Sigmoid colon (tissue), 7 donors: ENCODE measurements around the gene GDF2. TPM values are rescaled to one million over a fixed set of nuclear protein-coding genes. Genes with fewer than 3 reads are reported as not detected.

Experiments used
- DNase-seq: peaks from one replicate; pipeline ENCODE4 v3.0.0-alpha.2; 2019
- H3K27ac ChIP-seq, 4 donors: fragments of 200-600 bp; sonication (generic); one replicate each; pipeline ENCODE4 v1.5.1; 2016 to 2019; ENCODE audit warnings: mild to moderate bottlenecking in 1 of 4
- H3K27me3 ChIP-seq, 3 donors: fragments of 200-600 bp; sonication (generic); one replicate each; pipeline ENCODE4 v1.5.1; 2019; ENCODE audit warnings: mild to moderate bottlenecking in 1 of 3
- H3K36me3 ChIP-seq, 4 donors: fragments of 200-600 bp; sonication (generic); one replicate each; pipeline ENCODE4 v1.5.1; 2016 to 2019
- H3K4me1 ChIP-seq, 4 donors: fragments of 200-600 bp; sonication (generic); one replicate each; pipeline ENCODE4 v1.5.1; 2017 to 2019
- H3K4me3 ChIP-seq, 4 donors: fragments of 200-600 bp; sonication (generic); one replicate each; pipeline ENCODE4 v1.5.1; 2017 to 2019; ENCODE audit warnings: mild to moderate bottlenecking in 2 of 4, moderate library complexity in 1 of 4
- H3K9me3 ChIP-seq, 4 donors: fragments of 200-600 bp in 3 of 4; sonication (generic) in 3 of 4; one replicate each; pipeline versions ENCODE4 v1.5.1 to v1.6.1; 2013 to 2019
- EP300 ChIP-seq, 4 donors: sonication (generic); formaldehyde crosslinking; IDR thresholded peaks; one replicate each; pipeline ENCODE4 v1.6.1; 2017; ENCODE audit warnings: antibody characterized with exemption in 4 of 4
- POLR2A ChIP-seq, 2 donors: fragments of 450-650 bp; IDR thresholded peaks; one replicate each; pipeline ENCODE4 v1.6.1; 2016; ENCODE audit warnings: antibody characterized with exemption in 2 of 2, mild to moderate bottlenecking in 2 of 2, moderate library complexity in 2 of 2
- POLR2AphosphoS5 ChIP-seq, 4 donors: sonication (generic); formaldehyde crosslinking; IDR thresholded peaks; one replicate each; pipeline ENCODE4 v1.6.1; 2017; ENCODE audit warnings: antibody characterized with exemption in 4 of 4
- WGBS, 2 donors: extraction: QIAGEN DNeasy Blood & Tissue Kit; methylation state at CpG; one replicate each; pipeline ENCODE4 v1.1.7; 2013; 5-methylcytosine and 5-hydroxymethylcytosine counted together
- intact Hi-C: fragments of 100-400 bp; cut with DNase I; formaldehyde crosslinking; loops from one replicate; pipeline ENCODE4 v1.15.1; 2023
- polyA plus RNA-seq, 3 donors: library from polyadenylated mRNA; stranded (reverse); fragments of 200-250 nt; gene quantifications; one replicate each; pipeline ENCODE4 v1.2.3, GENCODE V29; 2013
- total RNA-seq, 4 donors: library from RNA; depleted of rRNA; stranded (reverse); fragments of >200 nt; gene quantifications; one replicate each; pipeline ENCODE4 v1.1.0, GENCODE V29; 2016
- TF ChIP-seq, protein P1 (sequence below), 4 experiments: fragments of 450-650 bp in 3 of 4; fragments of 200-600 bp in 1 of 4; IDR thresholded peaks; one replicate each; pipeline ENCODE4 v1.5.1; 2016 to 2019; ENCODE audit warnings: antibody characterized with exemption in 4 of 4, mild to moderate bottlenecking in 3 of 4, moderate library complexity in 2 of 4
- donor health status: healthy with polysubstance abuse.
- donor health status: Bipolar disorder and iron deficiency.
- donor health status: healthy.

Gene GDF2
- total and polyA plus RNA-seq, 7 donors, result not detected

DNA sequence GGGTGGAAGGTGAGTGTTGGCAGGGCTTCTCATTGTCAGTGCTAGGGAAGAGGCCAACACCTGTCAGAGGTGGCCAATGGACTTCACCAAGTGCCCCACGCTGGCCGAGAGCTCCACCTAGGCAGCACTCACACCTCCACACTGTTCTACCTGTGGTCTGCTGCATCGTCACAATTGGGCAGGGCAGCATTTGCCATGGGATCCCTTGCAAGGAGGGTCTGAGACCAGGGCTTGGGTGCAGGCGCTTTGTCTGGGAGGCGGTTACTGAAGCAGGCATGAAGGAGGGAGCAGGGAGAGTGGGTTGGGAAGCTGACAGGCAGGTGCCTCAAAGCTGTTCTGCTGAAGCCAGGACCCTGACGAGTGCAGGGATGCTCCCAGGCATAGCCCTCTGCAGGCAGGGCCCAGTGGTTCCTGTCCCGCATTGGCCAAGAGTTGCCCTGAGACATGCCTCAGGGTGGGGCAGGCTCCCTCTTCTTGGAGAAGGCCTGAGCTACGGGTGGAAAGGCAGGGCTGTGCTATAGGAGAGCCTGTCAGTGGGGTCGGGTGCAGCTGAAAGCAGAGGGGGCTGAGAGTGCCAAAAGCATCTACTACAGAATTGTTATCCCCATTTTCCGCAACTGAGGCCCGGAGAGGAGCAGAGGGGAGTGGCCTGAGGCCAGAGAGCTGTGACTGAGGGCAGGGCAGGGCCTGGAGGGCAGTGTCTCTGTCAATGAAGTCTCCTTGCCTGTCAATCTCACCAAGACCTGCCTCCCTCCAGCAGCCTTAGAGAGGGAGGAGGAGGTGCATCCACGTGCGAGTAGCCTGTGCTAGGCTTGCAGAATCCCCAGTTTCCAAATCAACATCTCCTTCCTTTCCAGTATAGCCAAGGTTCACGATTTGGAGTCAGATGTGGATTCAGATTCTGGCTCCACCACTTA, 29.9 kb downstream of the GDF2 start:
- Histone ChIP-seq H3K27ac (no peak overlapping the region), H3K4me1 (no peaks in the 10 kb centered on the region), H3K9me3 (no peaks in the 10 kb centered on the region), H3K27me3 (no peaks in the 10 kb centered on the region), H3K36me3 (no peaks in the 10 kb centered on the region), H3K4me3 (no peak overlapping the region)
- DNase-seq, result no peak
- TF ChIP-seq POLR2AphosphoS5 (IDR thresholded peaks at IDR 0.05) (no peak), POLR2A (IDR thresholded peaks at IDR 0.05) (no peak), EP300 (IDR thresholded peaks at IDR 0.05) (no peak)
- TF ChIP-seq, protein P1, sequence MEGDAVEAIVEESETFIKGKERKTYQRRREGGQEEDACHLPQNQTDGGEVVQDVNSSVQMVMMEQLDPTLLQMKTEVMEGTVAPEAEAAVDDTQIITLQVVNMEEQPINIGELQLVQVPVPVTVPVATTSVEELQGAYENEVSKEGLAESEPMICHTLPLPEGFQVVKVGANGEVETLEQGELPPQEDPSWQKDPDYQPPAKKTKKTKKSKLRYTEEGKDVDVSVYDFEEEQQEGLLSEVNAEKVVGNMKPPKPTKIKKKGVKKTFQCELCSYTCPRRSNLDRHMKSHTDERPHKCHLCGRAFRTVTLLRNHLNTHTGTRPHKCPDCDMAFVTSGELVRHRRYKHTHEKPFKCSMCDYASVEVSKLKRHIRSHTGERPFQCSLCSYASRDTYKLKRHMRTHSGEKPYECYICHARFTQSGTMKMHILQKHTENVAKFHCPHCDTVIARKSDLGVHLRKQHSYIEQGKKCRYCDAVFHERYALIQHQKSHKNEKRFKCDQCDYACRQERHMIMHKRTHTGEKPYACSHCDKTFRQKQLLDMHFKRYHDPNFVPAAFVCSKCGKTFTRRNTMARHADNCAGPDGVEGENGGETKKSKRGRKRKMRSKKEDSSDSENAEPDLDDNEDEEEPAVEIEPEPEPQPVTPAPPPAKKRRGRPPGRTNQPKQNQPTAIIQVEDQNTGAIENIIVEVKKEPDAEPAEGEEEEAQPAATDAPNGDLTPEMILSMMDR (IDR thresholded peaks at IDR 0.05), result no peak
- 83 to 85% methylated on average over 14 of the region's 14 CpGs for WGBS, 2 donors
- intact Hi-C loops, result no loop called here

DNA sequence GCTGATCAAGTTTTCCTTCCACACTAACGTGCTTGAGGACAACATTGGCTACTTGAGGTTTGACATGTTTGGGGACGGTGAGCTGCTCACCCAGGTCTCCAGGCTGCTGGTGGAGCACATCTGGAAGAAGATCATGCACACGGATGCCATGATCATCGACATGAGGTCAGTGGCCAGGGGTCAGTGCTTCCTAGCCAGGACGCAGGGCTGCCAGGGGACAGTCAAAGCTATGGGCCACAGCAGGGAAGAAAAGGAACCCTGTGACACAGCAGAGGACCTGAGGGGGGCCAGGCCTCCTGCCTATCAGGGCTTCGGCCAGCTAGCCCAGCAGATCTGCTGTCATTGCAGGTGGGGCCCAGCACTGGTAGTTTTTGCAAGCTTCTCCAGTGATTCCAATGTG, 31.1 kb downstream of the GDF2 start:
- TF ChIP-seq POLR2A (IDR thresholded peaks at IDR 0.05) (no peak), EP300 (IDR thresholded peaks at IDR 0.05) (no peak), POLR2AphosphoS5 (IDR thresholded peaks at IDR 0.05) (no peak)
- TF ChIP-seq, protein P1 (IDR thresholded peaks at IDR 0.05), result no peak
- Histone ChIP-seq H3K9me3 (no peaks in the 10 kb centered on the region), H3K27ac (no peak overlapping the region), H3K36me3 (no peaks in the 10 kb centered on the region), H3K4me1 (no peaks in the 10 kb centered on the region), H3K27me3 (no peaks in the 10 kb centered on the region), H3K4me3 (no peak overlapping the region)
- 93 to 96% methylated on average over 6 of the region's 6 CpGs for WGBS, 2 donors
- intact Hi-C loops, result no loop called here
- DNase-seq, result no peak

DNA sequence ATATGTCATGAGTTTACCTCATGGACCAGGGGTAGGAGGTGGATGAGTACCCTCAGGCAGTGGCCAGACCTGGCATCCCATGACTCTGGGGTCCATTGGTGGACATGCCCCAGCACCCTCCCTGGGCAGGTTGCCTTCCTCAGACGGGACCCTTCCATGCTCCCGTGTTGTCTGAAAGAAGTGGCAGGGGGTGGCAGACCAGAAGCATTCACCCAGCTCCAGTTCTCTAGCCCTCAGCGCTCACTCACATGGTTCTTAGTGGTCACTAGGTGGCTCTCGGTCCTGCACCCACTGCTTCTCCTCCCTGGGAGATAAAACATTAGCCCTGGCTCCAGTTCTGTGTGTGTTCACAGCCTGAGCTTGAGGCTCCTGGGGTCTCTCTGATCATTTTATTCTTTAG, 31.9 kb downstream of the GDF2 start:
- TF ChIP-seq POLR2AphosphoS5 (IDR thresholded peaks at IDR 0.05) (no peak), EP300 (IDR thresholded peaks at IDR 0.05) (no peak), POLR2A (IDR thresholded peaks at IDR 0.05) (no peak)
- TF ChIP-seq, protein P1 (IDR thresholded peaks at IDR 0.05), result no peak
- Histone ChIP-seq H3K27me3 (no peaks in the 10 kb centered on the region), H3K4me1 (no peaks in the 10 kb centered on the region), H3K9me3 (no peaks in the 10 kb centered on the region), H3K36me3 (no peaks in the 10 kb centered on the region), H3K27ac (no peak overlapping the region), H3K4me3 (no peak overlapping the region)
- WGBS, 2 donors, result 82 to 85% methylated on average over 4 of the region's 4 CpGs
- no peak for DNase-seq
- intact Hi-C loops, result no loop called here

DNA sequence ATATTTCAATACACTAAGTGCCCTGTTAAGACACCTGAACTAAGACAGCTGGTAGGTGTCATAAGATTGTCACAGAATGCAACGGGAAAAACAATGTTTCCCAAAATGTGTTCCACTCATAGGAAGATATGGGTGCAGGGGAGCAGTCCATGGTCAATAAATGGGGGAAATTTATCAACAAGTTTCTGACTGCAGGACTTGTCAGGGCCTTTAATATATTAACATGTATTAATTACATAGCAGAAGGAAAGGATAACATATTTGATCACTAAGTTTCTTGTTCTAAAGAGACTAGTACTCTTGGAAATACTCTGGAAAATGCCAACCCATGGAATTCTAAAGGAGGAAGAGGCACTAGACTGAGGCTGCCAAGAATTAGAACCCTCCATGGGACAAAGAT, 32.6 kb downstream of the GDF2 start:
- Histone ChIP-seq H3K27me3 (no peaks in the 10 kb centered on the region), H3K9me3 (no peaks in the 10 kb centered on the region), H3K36me3 (no peaks in the 10 kb centered on the region), H3K27ac (no peak overlapping the region), H3K4me3 (no peak overlapping the region), H3K4me1 (no peaks in the 10 kb centered on the region)
- 73 to 82% methylated on average over 1 of the region's 1 CpG for WGBS, 2 donors
- intact Hi-C loops, result no loop called here
- DNase-seq, result no peak
- TF ChIP-seq POLR2AphosphoS5 (IDR thresholded peaks at IDR 0.05), result no peak
- TF ChIP-seq, protein P1 (IDR thresholded peaks at IDR 0.05), result no peak
- no peak for TF ChIP-seq EP300 (IDR thresholded peaks at IDR 0.05)
- no peak for TF ChIP-seq POLR2A (IDR thresholded peaks at IDR 0.05)
